Measurements from ENCODE around the gene PIH1D1. TPM values are rescaled to one million over a fixed set of nuclear protein-coding genes. Genes with fewer than 3 reads are reported as not detected.
A peak's percentile ranks its signal among the peaks of the same experiment; 100 is the strongest.

The PIH1D1 gene
- total RNA-seq, 1 experiment from 2014 or later = 166 TPM

DNA sequence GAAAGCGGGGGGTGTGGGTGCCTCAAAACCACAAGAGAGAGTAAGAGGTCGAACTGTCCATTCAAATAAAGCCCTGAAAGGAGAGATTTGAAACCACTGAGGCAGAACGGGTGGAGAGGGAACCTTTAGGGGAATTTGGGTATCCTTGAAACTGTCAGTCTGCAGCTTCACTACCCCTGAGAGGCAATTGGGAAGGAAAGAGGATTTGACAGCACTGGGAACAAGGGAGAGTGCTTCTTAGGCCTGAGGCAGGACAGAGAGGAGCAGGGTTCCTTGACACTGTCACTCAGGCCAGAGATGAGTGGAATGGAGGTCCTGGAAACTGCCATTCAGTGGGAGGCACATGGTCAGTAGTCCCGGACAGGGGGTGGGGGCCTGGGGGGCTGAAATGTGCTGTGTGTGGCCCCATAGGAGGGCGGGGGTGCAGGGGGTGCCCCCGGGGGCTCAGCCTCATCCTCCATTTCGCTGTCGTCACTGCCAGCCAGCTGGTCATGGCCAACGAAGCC is 21.4 kb downstream of the PIH1D1 start:
- Histone ChIP-seq H2BK20ac (ENCODE audit: low read depth, low read length, poor library complexity, severe bottlenecking) (no peak overlapping the region), H3K18ac (ENCODE audit: insufficient read length, low read depth, low read length) (no peak overlapping the region), H4K91ac (ENCODE audit: insufficient read length, low read depth, low read length) (no peak overlapping the region), H3K4me1 (ENCODE audit: insufficient read depth, low read length) (no peaks in the 10 kb centered on the region; the same call in none of the 2 replicates), H2BK12ac (ENCODE audit: insufficient read length, low read depth, low read length) (no peak overlapping the region), H2AK5ac (ENCODE audit: insufficient read length, low read length) (no peak overlapping the region), H2BK15ac (ENCODE audit: low read depth, low read length) (no peak overlapping the region), H3K14ac (ENCODE audit: insufficient read depth, low read length) (no peak overlapping the region), H3K4ac (ENCODE audit: low read depth, low read length) (no peak overlapping the region), H4K8ac (replicated peaks; ENCODE audit: insufficient read length, low read depth, low read length) (no peak overlapping the region), H3K9me3 (ENCODE audit: control insufficient read depth, low read depth, low read length) (no peaks in the 10 kb centered on the region), H3K23me2 (ENCODE audit: insufficient read length, low read depth, low read length, poor library complexity, severe bottlenecking) (peaks cover 20% of the 10 kb centered on the region), H3K79me1 (ENCODE audit: insufficient read depth, low read depth, low read length, poor library complexity, severe bottlenecking) (no peaks in the 10 kb centered on the region), H4K5ac (ENCODE audit: insufficient read length, low read depth, low read length) (no peak overlapping the region), H3K23ac (ENCODE audit: insufficient read length, low read depth, low read length) (no peak overlapping the region), H3K4me2 (ENCODE audit: insufficient read depth, insufficient read length, low read length) (no peak overlapping the region), H2BK5ac (ENCODE audit: insufficient read length, low read length) (no peak overlapping the region), H3K79me2 (ENCODE audit: insufficient read depth, low read length) (no peaks in the 10 kb centered on the region), H3K9ac (ENCODE audit: extremely low read depth, insufficient read length, low read length) (no peak overlapping the region), H3K27ac (ENCODE audit: insufficient read length, low read depth, low read length) (no peak overlapping the region), H3K27me3 (ENCODE audit: insufficient read depth, low read length) (peaks cover 8% of the 10 kb centered on the region; the same call in 1 of the 2 replicates), H2AFZ (ENCODE audit: low read length) (no peak overlapping the region), H4K20me1 (ENCODE audit: control insufficient read depth, insufficient read depth, insufficient read length) (no peaks in the 10 kb centered on the region), H3K56ac (ENCODE audit: insufficient read length, low read depth, low read length) (no peak overlapping the region), H3T11ph (ENCODE audit: low read length) (no peak overlapping the region), H2BK120ac (ENCODE audit: low read depth, low read length, poor library complexity, severe bottlenecking) (no peak overlapping the region)
- no peak for DNase-seq
- H3K4me3 Mint-ChIP-seq = peak overlapping the region in 1 of 2 experiments; percentile 1; a peak in 1 of 5 replicates
- H3K27ac Mint-ChIP-seq = peak overlapping the region in 2 of 3 experiments; percentile 0 to 1; a peak in 1 of 7 replicates
- TF ChIP-seq, protein P1, sequence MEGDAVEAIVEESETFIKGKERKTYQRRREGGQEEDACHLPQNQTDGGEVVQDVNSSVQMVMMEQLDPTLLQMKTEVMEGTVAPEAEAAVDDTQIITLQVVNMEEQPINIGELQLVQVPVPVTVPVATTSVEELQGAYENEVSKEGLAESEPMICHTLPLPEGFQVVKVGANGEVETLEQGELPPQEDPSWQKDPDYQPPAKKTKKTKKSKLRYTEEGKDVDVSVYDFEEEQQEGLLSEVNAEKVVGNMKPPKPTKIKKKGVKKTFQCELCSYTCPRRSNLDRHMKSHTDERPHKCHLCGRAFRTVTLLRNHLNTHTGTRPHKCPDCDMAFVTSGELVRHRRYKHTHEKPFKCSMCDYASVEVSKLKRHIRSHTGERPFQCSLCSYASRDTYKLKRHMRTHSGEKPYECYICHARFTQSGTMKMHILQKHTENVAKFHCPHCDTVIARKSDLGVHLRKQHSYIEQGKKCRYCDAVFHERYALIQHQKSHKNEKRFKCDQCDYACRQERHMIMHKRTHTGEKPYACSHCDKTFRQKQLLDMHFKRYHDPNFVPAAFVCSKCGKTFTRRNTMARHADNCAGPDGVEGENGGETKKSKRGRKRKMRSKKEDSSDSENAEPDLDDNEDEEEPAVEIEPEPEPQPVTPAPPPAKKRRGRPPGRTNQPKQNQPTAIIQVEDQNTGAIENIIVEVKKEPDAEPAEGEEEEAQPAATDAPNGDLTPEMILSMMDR (conservative IDR thresholded peaks at IDR 0.05) = no peak
- peaks cover 3 to 15% (median 6%) of the 10 kb centered on the region in 3 experiments for H3K36me3 Mint-ChIP-seq (ENCODE audit: insufficient read depth in 1 of 3, low read depth in 3 of 3)
- H3K27me3 Mint-ChIP-seq (ENCODE audit: low read depth) = peaks cover 79% of the 10 kb centered on the region
- no CpG with 5 or more reads among the region's 9 CpGs for WGBS (ENCODE audit: extremely low coverage, insufficient read length, low lambda C conversion rate)
- H3K9me3 Mint-ChIP-seq = peaks cover 4 to 5% of the 10 kb centered on the region in 2 experiments; a peak in 3 of 5 replicates
- H3K4me1 Mint-ChIP-seq = peaks cover 44 to 78% of the 10 kb centered on the region in 2 experiments

Data from H9 (cell line).